DND-41 (cell line): Measurements from ENCODE around the gene SGPP1.
A peak's percentile ranks its signal among the peaks of the same experiment; 100 is the strongest.

Experiments used
- ATAC-seq: fragments of 200-7000 bp; cut with Tn5 transposase; 3 replicates; pipeline ENCODE4 v1.9.1; 2021; ENCODE audit warnings: low read depth; ENCODE audit not compliant: insufficient read depth
- DNase-seq: peaks from one replicate; pipeline ENCODE4 v3.0.0-alpha.2; 2020
- H2AFZ ChIP-seq: 2 replicates; pipeline ENCODE4 v1.6.0; 2012; ENCODE audit warnings: low read depth, low read length
- H3K27ac ChIP-seq: 2 replicates; pipeline ENCODE4 v1.5.1; 2012; ENCODE audit warnings: low read length, inconsistent platforms
- H3K27me3 ChIP-seq: fragments of 200-600 bp; sonication (generic); 2 replicates; pipeline ENCODE4 v1.6.0; 2012; ENCODE audit warnings: low read length, mild to moderate bottlenecking, inconsistent platforms; ENCODE audit not compliant: insufficient read depth, poor library complexity
- H3K36me3 ChIP-seq: 2 replicates; pipeline ENCODE4 v1.5.1; 2012; ENCODE audit warnings: low read length, inconsistent platforms; ENCODE audit not compliant: insufficient read depth
- H3K4me1 ChIP-seq: 2 replicates; pipeline ENCODE4 v1.5.1; 2012; ENCODE audit warnings: mild to moderate bottlenecking, low read length; ENCODE audit not compliant: insufficient read depth
- H3K4me2 ChIP-seq: 2 replicates; pipeline ENCODE4 v1.6.0; 2012; ENCODE audit warnings: mild to moderate bottlenecking, moderate library complexity, low read length, inconsistent platforms; ENCODE audit not compliant: insufficient read depth
- H3K4me3 ChIP-seq, 2 experiments: fragments of 200-600 bp in 1 of 2; shearing (Covaris generic) in 1 of 2; 2 replicates each; pipeline ENCODE4 v1.5.1; 2012 to 2016; ENCODE audit warnings: inconsistent platforms in 2 of 2, low read length in 2 of 2, mild to moderate bottlenecking in 2 of 2, low read depth in 1 of 2, moderate library complexity in 1 of 2
- H3K79me2 ChIP-seq: 2 replicates; pipeline ENCODE4 v1.6.0; 2012; ENCODE audit warnings: low read length, inconsistent platforms; ENCODE audit not compliant: insufficient read depth
- H3K9ac ChIP-seq: 2 replicates; pipeline ENCODE4 v1.6.0; 2012; ENCODE audit warnings: low read depth, mild to moderate bottlenecking, inconsistent platforms, low read length, moderate library complexity
- H3K9me3 ChIP-seq: 2 replicates; pipeline ENCODE4 v1.5.1; 2012; ENCODE audit warnings: low read length, moderate library complexity, mild to moderate bottlenecking, inconsistent platforms; ENCODE audit not compliant: insufficient read depth, severe bottlenecking
- H4K20me1 ChIP-seq: 2 replicates; pipeline ENCODE4 v1.6.0; 2012; ENCODE audit warnings: low read length; ENCODE audit not compliant: insufficient read depth
- CTCF ChIP-seq: IDR thresholded peaks from 2 replicates; pipeline ENCODE4 v1.5.1; 2012; ENCODE audit warnings: borderline replicate concordance, low read length, moderate library complexity, mild to moderate bottlenecking; ENCODE audit not compliant: poor library complexity, severe bottlenecking; ENCODE audit errors: extremely low read depth
- EZH2 ChIP-seq: IDR thresholded peaks from 3 replicates; pipeline ENCODE4 v1.6.1; 2012; ENCODE audit warnings: borderline replicate concordance, low read depth, mild to moderate bottlenecking, moderate library complexity, low read length, inconsistent platforms; ENCODE audit not compliant: severe bottlenecking

SGPP1 gene

GRCh38 chr14:63725786-63726460, 1.9 kb downstream of the SGPP1 start:
- Histone ChIP-seq H3K4me1 (peaks cover 40% of the 10 kb centered on the region), H2AFZ (no peak overlapping the region), H3K9ac (peak overlapping the region; percentile 97), H3K27me3 (peaks cover 6% of the 10 kb centered on the region), H4K20me1 (no peaks in the 10 kb centered on the region; the same call in 1 of the 2 replicates), H3K27ac (peak overlapping the region; percentile 83), H3K36me3 (peaks cover 12% of the 10 kb centered on the region), H3K79me2 (peaks cover 50% of the 10 kb centered on the region), H3K9me3 (no peaks in the 10 kb centered on the region), H3K4me2 (peak overlapping the region; percentile 98), H3K4me3 (peak overlapping the region; percentile 84 to 97; a peak in 3 of 4 replicates)
- no peak for ATAC-seq
- no peak for TF ChIP-seq EZH2
- TF ChIP-seq CTCF: no peak
- no peak for DNase-seq

- Histone ChIP-seq H3K4me1 (no peaks in the 10 kb centered on the region), H3K9me3 (peaks cover 23% of the 10 kb centered on the region), H3K36me3 (peaks cover 19% of the 10 kb centered on the region), H3K79me2 (peaks cover 41% of the 10 kb centered on the region), H3K27ac (no peak overlapping the region), H2AFZ (no peak overlapping the region), H3K9ac (no peak overlapping the region), H4K20me1 (no peaks in the 10 kb centered on the region), H3K4me3 (no peak overlapping the region), H3K4me2 (no peak overlapping the region), H3K27me3 (no peaks in the 10 kb centered on the region)
- no peak for TF ChIP-seq EZH2
- no peak for TF ChIP-seq CTCF
- no peak for DNase-seq
- ATAC-seq: no peak
These were observed 10.2 kb downstream of the SGPP1 start for GRCh38 chr14:63717702-63718101.

- DNase-seq (no peak), ATAC-seq (no peak)
- Histone ChIP-seq H2AFZ (no peak overlapping the region), H3K9ac (no peak overlapping the region), H3K36me3 (peaks cover 10% of the 10 kb centered on the region; the same call in 1 of the 2 replicates), H3K4me3 (no peak overlapping the region), H3K27me3 (no peaks in the 10 kb centered on the region), H3K4me1 (no peaks in the 10 kb centered on the region), H3K9me3 (peaks cover 23% of the 10 kb centered on the region), H3K79me2 (peaks cover 37% of the 10 kb centered on the region), H4K20me1 (no peaks in the 10 kb centered on the region), H3K4me2 (no peak overlapping the region), H3K27ac (no peak overlapping the region)
- no peak for TF ChIP-seq CTCF
- TF ChIP-seq EZH2: no peak
These were observed 12.5 kb downstream of the SGPP1 start for GRCh38 chr14:63715360-63715759.
